ENCODE results near the gene TNKS1BP1.
"Not testable (repeated sequence)": the region's sequence is repeated elsewhere in the genome, so short reads cannot be mapped to it uniquely, and the experiment has no call there.

The TNKS1BP1 gene

DNA sequence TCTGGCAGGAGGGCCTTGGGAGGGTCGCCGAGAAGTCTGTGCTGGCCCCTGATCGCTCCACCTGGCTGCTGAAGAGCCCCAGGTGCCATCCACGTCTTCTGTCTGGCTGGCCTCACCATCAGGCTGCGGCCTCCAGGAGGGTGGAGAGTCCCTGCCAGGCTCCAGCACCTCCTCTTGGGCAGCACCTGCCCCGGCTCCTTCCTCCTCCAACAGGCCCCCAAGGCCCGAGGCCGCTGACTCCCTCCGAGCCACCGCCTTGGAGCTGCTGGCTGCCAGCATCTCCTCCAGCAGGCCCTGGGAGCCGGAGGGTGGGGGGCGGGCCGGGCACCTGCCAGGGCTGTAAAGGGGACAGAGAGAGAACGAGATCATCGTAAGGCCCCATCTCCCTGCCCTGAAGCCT is 22.3 kb downstream of the TNKS1BP1 start:
- Histone ChIP-seq H3K36me3 (ENCODE audit: control insufficient read depth, insufficient read depth, low read length) (peaks cover 89% of the 10 kb centered on the region), H3K4me1 (ENCODE audit: control insufficient read depth, insufficient read depth, low read length, poor library complexity, severe bottlenecking) (peaks cover 16% of the 10 kb centered on the region), H3K9me3 (ENCODE audit: control insufficient read depth, low read length) (no peaks in the 10 kb centered on the region), H3K4me3 (ENCODE audit: extremely low read depth, insufficient read depth, low read length, poor library complexity, severe bottlenecking) (no peak overlapping the region), H3K27ac (ENCODE audit: low read depth, low read length, severe bottlenecking) (no peak overlapping the region)
- WGBS, 2 experiments (ENCODE audit: insufficient coverage in 2 of 2), result 94 to 99% methylated on average over 6 to 15 of the region's 15 CpGs

DNA sequence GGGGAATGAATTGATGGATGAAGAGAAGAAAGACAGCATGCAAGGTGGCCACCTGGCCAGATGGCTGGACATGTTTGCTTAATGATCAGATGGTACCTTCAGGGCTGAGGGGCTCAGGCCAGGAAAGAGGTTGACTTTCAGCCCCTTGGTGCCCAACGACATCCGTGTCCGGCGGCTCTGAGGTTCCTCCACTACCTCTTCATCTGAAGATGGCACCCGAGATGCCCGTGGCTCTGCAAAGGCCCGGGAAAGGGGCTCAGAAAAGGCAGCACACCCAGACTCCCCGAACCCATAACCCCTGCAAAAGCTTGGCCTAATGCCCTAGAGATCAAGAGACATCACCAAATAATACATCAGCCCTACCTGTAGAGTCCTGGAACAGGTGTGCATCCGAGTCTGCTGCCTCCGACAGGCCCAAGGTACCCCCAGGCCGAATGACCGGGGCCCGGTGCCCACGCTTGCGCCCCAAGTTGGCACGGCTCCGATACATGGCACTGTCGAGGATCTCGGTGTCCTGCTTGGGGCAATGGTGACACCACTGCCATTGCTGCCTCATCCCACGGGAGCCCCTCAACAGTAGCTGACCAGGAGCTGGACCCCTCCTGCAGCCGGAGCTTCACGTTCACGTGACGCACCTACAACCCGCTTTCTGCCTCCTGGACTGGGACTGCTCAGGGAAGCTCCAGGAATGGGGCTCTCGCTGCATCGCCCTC is 22.9 kb downstream of the TNKS1BP1 start:
- Histone ChIP-seq H3K9me3 (ENCODE audit: control insufficient read depth, low read length) (no peaks in the 10 kb centered on the region), H3K36me3 (ENCODE audit: control insufficient read depth, insufficient read depth, low read length) (peaks cover 87% of the 10 kb centered on the region), H3K4me3 (ENCODE audit: extremely low read depth, insufficient read depth, low read length, poor library complexity, severe bottlenecking) (no peak overlapping the region), H3K4me1 (ENCODE audit: control insufficient read depth, insufficient read depth, low read length, poor library complexity, severe bottlenecking) (peaks cover 10% of the 10 kb centered on the region), H3K27ac (ENCODE audit: low read depth, low read length, severe bottlenecking) (no peak overlapping the region)
- WGBS, 2 experiments (ENCODE audit: insufficient coverage in 2 of 2), result 98% methylated on average over 20 to 27 of the region's 27 CpGs

DNA sequence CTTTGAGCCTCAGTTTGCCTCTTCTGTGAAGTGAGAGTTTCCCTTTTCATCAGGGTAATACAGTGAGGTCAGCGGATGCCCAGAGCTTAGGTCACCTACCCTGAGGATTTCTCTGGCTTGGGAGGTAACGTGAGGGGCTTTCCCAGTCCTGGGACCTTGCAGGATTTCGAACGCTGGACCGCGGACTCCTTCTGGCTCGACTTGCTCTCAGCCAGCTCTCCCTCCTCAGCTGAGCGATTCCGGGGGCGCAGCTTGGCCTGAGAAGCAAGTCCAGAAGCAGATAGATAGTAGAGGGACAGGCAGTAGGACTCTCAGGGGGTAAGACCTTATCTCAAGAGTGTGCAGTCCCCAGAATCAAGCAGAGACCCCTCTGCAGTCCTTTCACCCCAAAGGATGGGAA is 24.0 kb downstream of the TNKS1BP1 start:
- Histone ChIP-seq H3K9me3 (ENCODE audit: control insufficient read depth, low read length) (no peaks in the 10 kb centered on the region), H3K36me3 (ENCODE audit: control insufficient read depth, insufficient read depth, low read length) (peaks cover 95% of the 10 kb centered on the region), H3K27ac (ENCODE audit: low read depth, low read length, severe bottlenecking) (no peak overlapping the region), H3K4me3 (ENCODE audit: extremely low read depth, insufficient read depth, low read length, poor library complexity, severe bottlenecking) (no peak overlapping the region), H3K4me1 (ENCODE audit: control insufficient read depth, insufficient read depth, low read length, poor library complexity, severe bottlenecking) (peaks cover 9% of the 10 kb centered on the region)
- 89 to 90% methylated on average over 2 to 6 of the region's 10 CpGs for WGBS, 2 experiments (ENCODE audit: insufficient coverage in 2 of 2)

DNA sequence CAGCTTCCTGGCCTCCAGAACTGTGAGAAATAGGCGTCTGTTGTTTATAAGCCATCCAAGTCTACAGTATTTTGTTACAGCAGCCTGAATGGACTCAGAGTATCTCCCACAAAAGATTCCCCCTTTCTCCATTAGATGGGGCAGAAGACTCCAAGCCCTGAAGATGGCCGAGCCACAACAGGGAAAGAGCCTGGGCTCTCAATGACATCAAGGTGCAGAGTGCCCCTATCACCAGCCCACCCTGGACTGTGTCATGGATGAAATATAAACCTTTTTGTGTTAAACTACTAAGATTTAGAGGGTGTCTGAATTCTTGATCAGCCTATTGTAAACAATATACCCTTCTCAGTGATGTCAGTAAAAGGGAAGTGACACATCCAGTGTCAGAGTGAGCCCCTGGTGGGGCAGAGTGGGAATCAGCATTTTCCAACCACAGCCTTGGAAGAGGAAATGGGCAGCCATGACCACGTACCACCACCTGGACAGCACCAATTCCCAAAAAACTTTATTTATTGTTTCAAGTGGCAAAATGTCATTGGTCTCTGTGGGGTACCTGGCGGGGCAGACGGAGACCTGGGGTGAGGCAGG is 25.5 kb downstream of the TNKS1BP1 start:
- H3K9me3 ChIP-seq (ENCODE audit: control insufficient read depth, low read length), result no peaks in the 10 kb centered on the region
- H3K27ac ChIP-seq (ENCODE audit: low read depth, low read length, severe bottlenecking), result no peak overlapping the region
- peaks cover 92% of the 10 kb centered on the region for H3K36me3 ChIP-seq (ENCODE audit: control insufficient read depth, insufficient read depth, low read length)
- peaks cover 3% of the 10 kb centered on the region for H3K4me1 ChIP-seq (ENCODE audit: control insufficient read depth, insufficient read depth, low read length, poor library complexity, severe bottlenecking)
- WGBS, 2 experiments (ENCODE audit: insufficient coverage in 2 of 2), result 100% methylated on average over 1 to 2 of the region's 5 CpGs
- no peak overlapping the region for H3K4me3 ChIP-seq (ENCODE audit: extremely low read depth, insufficient read depth, low read length, poor library complexity, severe bottlenecking)

DNA sequence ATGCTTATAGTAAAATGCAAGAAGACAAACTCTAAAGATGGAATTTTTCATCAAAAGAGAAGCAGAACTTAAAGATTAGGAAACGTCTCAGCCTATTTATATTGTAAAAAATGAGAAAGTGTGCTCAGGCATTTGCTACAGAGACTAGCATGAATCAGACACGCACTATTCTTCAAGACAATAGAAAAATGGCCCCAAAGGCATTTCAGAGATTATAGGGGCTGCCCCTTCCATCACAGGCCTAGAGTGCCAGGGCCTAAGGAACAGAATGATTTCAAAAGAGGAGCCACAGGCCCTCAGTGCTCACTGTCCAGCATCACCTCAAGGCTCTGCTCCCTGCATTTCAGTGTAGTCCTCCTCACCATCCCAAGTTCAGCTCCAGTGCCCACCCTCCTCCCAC is 27.5 kb downstream of the TNKS1BP1 start:
- Histone ChIP-seq H3K27ac (ENCODE audit: low read depth, low read length, severe bottlenecking) (no peak overlapping the region), H3K36me3 (ENCODE audit: control insufficient read depth, insufficient read depth, low read length) (peaks cover 71% of the 10 kb centered on the region), H3K4me1 (ENCODE audit: control insufficient read depth, insufficient read depth, low read length, poor library complexity, severe bottlenecking) (peaks cover 6% of the 10 kb centered on the region), H3K4me3 (ENCODE audit: extremely low read depth, insufficient read depth, low read length, poor library complexity, severe bottlenecking) (no peak overlapping the region), H3K9me3 (ENCODE audit: control insufficient read depth, low read length) (no peaks in the 10 kb centered on the region)
- 100% methylated on average over 1 of the region's 2 CpGs for WGBS, 2 experiments (ENCODE audit: insufficient coverage in 2 of 2)

DNA sequence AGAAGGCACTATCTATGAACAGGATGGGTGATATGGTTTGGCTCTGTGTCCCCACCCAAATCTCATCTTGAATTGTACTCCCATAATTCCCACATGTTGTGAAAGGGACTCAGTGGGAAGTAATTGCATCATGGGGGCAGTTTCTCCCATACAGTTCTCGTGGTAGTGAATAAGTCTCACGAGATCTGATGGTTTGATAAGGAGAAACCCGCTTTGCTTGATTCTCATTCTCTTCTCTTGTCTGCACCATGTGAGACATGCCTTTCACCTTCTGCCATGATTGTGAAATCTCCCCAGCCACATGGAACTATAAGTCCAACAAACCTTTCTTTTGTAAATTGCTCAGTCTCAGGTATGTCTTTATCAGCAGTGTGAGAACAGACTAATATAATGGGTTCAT is 28.5 kb downstream of the TNKS1BP1 start:
- not testable (repeated sequence) for H3K9me3 ChIP-seq (ENCODE audit: control insufficient read depth, low read length); H3K27ac ChIP-seq (ENCODE audit: low read depth, low read length, severe bottlenecking); H3K4me3 ChIP-seq (ENCODE audit: extremely low read depth, insufficient read depth, low read length, poor library complexity, severe bottlenecking); H3K4me1 ChIP-seq (ENCODE audit: control insufficient read depth, insufficient read depth, low read length, poor library complexity, severe bottlenecking)
- H3K36me3 ChIP-seq (ENCODE audit: control insufficient read depth, insufficient read depth, low read length), result peaks cover 61% of the 10 kb centered on the region
- WGBS, 2 experiments (ENCODE audit: insufficient coverage in 2 of 2), result 100% methylated on average over 3 of the region's 3 CpGs; no CpG with 5 or more reads in 1 of the 2 experiments

DNA sequence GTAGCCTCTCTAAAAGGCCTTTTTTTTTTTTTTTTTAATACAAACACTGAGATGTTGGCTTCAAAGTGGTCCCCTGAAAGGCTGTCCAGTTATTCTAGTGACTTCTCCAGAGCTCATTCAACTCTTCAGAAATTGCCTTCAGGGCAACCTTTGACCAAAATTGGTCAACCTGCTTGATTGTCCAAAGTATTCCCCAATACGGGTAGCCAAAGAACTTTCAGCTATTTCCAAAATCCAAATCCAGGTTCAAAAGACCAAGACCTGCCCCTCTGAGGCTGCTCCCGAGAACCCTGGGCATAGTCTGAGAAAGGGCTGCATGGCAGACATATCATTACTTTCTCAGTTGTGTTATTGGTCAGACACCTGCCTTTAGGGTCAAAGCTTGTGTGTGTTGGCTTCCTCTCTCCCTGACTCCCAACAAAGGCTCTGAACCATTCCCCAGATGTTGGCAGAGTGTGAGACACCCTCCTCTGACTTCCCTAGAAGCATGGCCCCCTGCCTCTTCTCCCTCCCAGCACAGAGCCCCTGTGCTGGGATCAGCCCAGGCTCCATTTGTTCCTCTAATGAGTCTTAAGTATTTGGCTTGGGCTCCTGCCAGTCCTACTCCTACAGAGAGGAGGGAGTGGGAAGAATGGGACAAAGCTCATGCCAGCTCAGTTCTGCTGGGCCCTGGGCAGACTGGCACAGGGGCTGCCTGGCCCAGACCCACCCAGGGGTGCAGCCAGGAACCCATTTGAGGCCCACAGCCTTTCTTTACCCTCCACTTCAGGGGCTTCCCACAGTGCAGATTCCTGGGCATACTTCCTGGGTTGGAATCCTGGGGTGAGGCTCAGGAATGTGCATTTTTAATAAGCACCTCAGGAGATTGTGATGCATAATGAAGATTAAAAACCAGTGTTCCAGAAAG is 30.3 kb downstream of the TNKS1BP1 start:
- Histone ChIP-seq H3K36me3 (ENCODE audit: control insufficient read depth, insufficient read depth, low read length) (peaks cover 44% of the 10 kb centered on the region), H3K9me3 (ENCODE audit: control insufficient read depth, low read length) (no peaks in the 10 kb centered on the region), H3K4me1 (ENCODE audit: control insufficient read depth, insufficient read depth, low read length, poor library complexity, severe bottlenecking) (peaks cover 22% of the 10 kb centered on the region), H3K4me3 (ENCODE audit: extremely low read depth, insufficient read depth, low read length, poor library complexity, severe bottlenecking) (no peak overlapping the region), H3K27ac (ENCODE audit: low read depth, low read length, severe bottlenecking) (peak overlapping the region; percentile 5)
- 100% methylated on average over 1 to 2 of the region's 2 CpGs for WGBS, 2 experiments (ENCODE audit: insufficient coverage in 2 of 2)

DNA sequence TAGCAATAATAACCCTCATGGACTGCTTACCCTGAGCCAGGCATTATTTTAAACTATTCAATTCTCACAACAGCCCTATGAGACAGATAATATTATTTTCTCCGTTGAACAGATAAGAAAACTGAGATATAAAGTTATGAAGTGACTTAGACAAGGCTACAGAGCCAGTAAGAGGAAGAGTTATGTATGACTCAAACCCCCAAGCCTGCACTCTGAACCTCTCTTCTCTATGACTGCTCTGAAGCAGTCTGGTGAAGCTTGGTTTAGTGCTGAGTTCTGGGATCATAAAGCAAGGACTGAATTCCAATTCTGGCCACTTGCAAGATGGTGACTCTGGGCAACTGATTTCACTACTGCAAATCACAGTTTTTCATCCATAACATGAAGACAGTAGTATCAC is 34.5 kb downstream of the TNKS1BP1 start:
- WGBS, 2 experiments (ENCODE audit: insufficient coverage in 2 of 2), result no CpG with 5 or more reads among the region's 1 CpG
- H3K27ac ChIP-seq (ENCODE audit: low read depth, low read length, severe bottlenecking), result peak overlapping the region; percentile 36
- H3K36me3 ChIP-seq (ENCODE audit: control insufficient read depth, insufficient read depth, low read length), result peaks cover 5% of the 10 kb centered on the region
- H3K4me3 ChIP-seq (ENCODE audit: extremely low read depth, insufficient read depth, low read length, poor library complexity, severe bottlenecking), result no peak overlapping the region
- H3K9me3 ChIP-seq (ENCODE audit: control insufficient read depth, low read length), result no peaks in the 10 kb centered on the region
- peaks cover 36% of the 10 kb centered on the region for H3K4me1 ChIP-seq (ENCODE audit: control insufficient read depth, insufficient read depth, low read length, poor library complexity, severe bottlenecking)

DNA sequence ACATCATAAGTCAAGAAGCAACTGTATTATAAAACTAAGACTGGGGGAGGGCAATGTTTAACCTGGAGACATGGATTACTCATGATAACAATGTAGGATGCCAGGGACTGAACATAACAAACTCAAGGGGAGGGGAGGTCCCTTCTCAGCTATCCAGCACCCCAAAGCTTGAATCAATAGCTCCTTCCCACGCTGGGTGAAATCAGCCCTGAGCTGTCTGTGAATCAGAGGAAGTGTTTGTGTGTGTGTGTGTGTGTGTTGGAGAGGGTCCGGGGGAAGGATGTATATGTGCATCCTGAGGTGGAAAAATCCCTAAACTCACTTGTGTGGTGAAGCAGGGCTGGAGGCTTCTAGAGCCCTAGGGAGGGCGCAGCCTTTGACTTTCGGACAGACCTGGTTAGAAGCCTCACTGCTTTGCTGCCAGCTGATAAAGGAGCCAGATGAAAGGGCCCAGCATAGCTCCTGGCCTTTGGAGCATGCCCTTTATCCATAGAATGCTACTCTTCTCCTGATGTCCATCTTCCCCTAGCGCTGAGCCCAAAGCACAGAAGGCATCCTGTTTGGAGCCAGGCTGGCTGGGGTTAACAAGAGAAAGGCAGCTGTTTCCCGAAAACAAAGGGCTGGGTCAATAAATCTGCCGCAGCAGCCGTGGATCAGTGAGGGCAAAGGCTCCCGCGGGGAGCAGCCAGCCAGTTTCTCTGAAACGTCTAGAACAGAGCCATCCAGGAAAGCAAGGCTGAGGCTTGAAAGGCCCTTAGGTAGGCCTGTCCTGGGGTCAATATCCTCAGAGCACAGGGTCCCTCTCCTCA is 35.8 kb downstream of the TNKS1BP1 start:
- 28 to 32% methylated on average over 9 to 10 of the region's 11 CpGs for WGBS, 2 experiments (ENCODE audit: insufficient coverage in 2 of 2)
- peaks cover 36% of the 10 kb centered on the region for H3K4me1 ChIP-seq (ENCODE audit: control insufficient read depth, insufficient read depth, low read length, poor library complexity, severe bottlenecking)
- H3K9me3 ChIP-seq (ENCODE audit: control insufficient read depth, low read length), result no peaks in the 10 kb centered on the region
- no peak overlapping the region for H3K4me3 ChIP-seq (ENCODE audit: extremely low read depth, insufficient read depth, low read length, poor library complexity, severe bottlenecking)
- peak overlapping the region; percentile 86 for H3K27ac ChIP-seq (ENCODE audit: low read depth, low read length, severe bottlenecking)
- no peaks in the 10 kb centered on the region for H3K36me3 ChIP-seq (ENCODE audit: control insufficient read depth, insufficient read depth, low read length)

DNA sequence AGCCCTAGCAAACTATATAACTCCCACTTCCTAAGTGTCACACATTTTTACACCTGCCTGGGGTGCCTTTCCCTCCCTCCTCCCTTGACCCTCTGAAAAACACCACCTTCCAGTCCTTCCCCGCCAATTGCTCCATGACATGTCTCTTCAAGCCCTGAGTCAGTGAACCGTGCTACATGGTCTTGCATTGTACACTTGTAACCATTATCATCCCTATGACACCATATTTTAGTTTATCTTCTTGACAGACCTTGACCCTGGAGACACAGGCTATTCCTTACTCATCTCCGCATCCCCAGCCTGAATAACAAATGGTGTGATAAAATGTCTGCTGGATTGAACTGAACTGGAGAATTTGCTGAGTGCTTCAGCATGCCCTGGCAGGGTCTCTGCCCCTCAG is 36.9 kb downstream of the TNKS1BP1 start:
- Histone ChIP-seq H3K27ac (ENCODE audit: low read depth, low read length, severe bottlenecking) (no peak overlapping the region), H3K36me3 (ENCODE audit: control insufficient read depth, insufficient read depth, low read length) (no peaks in the 10 kb centered on the region), H3K9me3 (ENCODE audit: control insufficient read depth, low read length) (no peaks in the 10 kb centered on the region), H3K4me1 (ENCODE audit: control insufficient read depth, insufficient read depth, low read length, poor library complexity, severe bottlenecking) (peaks cover 30% of the 10 kb centered on the region), H3K4me3 (ENCODE audit: extremely low read depth, insufficient read depth, low read length, poor library complexity, severe bottlenecking) (no peak overlapping the region)
- WGBS, 2 experiments (ENCODE audit: insufficient coverage in 2 of 2), result 96 to 100% methylated on average over 2 of the region's 3 CpGs

Data from mesodermal cell (in vitro differentiated cells).